ENCODE measurements around the gene ZRANB1.

Gene ZRANB1

DNA sequence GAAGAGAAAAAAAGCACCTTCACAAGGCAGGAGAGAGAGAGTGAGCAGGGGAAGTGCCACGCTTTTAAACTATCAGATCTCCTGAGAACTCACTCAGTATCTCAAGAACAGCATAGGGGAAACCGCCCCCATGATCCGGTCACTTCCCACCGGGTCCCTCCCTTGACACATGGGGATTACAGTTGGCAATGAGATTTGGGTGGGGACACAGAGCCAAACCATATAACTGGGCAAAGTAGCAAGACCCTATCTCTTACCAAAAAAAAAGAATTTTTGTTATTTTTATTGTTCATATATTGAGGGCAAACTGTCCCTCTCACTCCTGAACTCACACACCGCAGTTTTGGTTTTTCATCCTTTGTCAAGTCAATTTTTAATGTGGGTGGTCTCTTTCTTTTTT lies 18.2 kb upstream of the ZRANB1 start:
- DNase-seq: no peak

DNA sequence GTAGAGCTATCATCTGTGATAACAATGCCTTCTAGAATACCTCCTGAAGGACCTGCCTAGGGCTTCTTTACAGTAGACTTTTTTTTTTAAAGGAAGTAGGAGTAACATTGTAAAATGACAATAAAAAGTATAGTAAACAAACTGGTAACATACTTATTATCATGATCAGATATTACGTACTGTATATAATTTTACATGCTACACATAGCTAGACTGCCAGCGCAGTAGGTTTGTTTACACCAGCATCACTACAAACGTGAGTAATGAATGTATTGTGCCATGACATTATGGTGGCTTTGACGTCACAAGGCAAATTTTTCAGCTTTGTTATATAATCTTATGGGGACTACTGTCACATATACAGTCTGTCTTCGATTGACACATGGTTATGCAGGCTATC lies 15.4 kb upstream of the ZRANB1 start:
- no peak for DNase-seq

DNA sequence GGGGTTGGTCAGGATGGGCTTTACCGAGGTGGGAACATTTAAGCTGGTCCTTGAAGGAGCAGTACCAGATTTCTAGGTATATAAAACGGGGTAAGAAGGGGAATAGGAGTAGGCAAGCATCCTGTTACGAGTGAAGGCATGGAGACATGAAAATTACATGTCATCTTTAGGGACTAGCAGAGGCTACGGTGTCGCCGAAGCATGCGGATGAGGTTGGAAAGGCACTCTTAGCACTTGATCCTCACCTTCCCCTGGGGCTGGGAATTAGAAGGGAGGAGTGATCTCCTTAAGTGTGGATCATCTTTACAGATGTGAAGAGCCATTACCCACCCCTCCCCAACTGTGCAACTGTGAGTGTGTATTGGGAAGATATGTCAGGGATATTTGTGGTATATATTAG lies 13.8 kb upstream of the ZRANB1 start:
- DNase-seq: no peak

DNA sequence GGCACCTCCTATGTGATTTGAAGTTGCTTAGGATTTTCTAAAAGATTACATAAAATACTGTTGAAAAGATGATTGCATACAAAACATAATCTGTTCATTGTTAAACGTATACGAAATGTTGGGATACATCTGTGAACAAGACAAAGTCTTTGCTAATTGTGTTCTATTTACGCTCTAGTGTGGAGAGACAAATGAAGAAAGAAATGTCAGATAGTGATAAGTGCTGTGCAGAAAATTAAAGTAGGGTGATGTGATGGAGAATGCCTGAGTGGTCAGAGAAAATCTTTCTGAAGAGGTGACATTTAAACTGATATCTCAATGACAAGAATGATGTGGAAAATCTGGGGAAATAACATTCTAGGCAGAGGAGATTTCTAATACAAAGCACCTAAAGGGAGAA lies 13.4 kb upstream of the ZRANB1 start:
- DNase-seq: no peak

DNA sequence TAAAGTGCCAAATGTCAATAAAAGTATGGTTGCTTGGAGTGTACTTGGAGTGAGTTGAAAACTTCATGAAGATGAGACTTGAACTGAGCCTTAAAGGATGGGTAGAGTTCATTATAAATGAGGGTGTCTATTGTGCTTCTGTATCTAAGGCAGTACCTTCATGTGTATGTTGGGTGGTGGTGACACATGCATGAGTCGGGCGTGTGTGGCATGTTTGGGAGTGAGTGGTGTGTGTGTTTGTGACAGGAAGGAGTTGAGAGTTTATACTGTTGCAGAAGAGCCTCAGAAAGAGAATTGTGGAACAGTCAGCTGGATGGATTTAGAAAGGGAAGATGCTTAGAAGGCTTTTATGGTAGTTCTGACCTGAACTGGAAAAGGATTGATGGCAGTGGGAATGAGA lies 6.0 kb upstream of the ZRANB1 start:
- no peak for DNase-seq

DNA sequence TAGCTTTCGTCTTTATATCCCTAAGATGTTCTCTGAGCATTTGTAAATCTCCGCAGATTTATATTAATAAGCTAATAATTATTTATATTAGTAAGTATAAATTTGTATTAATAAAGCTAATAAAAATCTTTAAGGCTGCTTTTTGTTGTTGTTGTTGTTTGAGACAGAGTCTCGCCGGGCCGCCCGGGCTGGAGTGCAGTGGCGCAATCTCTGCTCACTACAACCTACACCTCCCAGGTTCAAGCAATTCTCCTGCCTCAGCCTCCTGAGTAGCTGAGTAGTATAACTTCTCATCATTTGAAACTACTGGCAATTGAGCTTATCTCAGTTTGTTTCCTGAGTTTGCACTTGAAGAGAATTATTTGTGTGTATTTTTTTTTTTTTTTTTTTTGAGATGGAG lies 5.1 kb upstream of the ZRANB1 start:
- no peak for DNase-seq

DNA sequence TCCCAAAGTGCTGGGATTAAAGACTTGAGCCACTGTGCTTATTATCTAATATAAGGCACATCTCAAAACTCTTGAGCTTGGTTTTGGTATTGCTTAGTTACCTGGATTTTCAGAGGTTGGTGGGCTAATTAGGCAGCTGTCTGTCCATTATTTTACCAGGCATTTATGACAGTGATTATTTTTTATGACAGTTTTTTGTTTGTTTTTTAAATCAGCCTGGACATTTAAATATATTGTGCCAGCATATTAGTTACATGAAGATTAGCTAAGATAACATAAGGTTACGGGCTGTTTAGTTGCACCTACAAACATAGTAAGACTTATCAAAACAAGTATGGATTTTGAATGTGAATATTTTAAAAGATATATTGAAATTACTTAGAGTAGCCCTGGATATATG lies 2.6 kb upstream of the ZRANB1 start:
- DNase-seq: no peak

DNA sequence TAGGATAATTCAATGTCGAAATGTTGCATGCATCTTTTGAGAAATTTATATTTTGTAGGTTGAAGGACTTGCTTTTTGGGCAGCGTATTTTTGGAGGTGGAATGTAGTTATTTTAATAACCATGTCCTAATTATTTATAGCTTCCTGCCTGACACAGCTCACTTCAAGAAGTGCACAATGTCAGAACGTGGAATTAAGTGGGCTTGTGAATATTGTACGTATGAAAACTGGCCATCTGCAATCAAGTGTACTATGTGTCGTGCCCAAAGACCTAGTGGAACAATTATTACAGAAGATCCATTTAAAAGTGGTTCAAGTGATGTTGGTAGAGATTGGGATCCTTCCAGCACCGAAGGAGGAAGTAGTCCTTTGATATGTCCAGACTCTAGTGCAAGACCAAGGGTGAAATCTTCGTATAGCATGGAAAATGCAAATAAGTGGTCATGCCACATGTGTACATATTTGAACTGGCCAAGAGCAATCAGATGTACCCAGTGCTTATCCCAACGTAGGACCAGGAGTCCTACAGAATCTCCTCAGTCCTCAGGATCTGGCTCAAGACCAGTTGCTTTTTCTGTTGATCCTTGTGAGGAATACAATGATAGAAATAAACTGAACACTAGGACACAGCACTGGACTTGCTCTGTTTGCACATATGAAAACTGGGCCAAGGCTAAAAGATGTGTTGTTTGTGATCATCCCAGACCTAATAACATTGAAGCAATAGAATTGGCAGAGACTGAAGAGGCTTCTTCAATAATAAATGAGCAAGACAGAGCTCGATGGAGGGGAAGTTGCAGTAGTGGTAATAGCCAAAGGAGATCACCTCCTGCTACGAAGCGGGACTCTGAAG lies 620 bp downstream of the ZRANB1 start:
- no peak for DNase-seq

DNA sequence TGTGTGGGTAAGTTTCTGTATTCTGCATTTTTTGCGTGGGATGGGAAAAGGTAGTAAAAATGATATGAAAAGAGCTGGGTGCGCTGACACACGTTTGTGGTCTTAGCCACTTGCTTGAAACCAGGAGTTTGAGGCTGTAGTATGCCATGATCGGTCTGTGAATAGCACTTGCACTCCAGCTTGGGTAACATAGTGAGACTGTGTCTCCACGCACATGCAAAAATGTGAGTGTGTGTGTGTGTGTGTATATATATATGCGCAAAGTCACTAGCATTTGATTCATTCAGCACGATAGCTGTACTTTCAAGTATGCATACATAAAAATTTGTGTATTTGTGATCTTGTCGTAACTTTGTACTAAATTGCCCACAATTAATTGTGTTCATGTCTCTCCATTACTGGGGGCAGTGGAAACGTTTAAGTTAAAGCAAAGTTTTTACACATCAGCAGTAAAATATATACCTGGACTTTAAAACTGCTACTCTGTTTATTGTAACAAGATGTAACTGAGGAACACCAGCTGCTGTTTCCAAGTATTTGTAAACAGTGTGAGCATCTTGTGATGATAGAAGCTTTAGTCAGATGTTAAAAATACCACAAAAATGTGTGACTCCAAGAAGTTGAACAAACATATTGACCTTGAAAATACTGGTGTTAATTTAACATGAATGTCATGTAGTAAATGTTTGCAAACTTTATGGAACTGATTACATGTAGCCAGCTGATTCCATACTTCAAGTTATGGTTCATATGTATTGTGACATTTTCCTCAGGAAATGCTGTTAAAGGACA lies 1.6 kb downstream of the ZRANB1 start:
- DNase-seq: no peak

DNA sequence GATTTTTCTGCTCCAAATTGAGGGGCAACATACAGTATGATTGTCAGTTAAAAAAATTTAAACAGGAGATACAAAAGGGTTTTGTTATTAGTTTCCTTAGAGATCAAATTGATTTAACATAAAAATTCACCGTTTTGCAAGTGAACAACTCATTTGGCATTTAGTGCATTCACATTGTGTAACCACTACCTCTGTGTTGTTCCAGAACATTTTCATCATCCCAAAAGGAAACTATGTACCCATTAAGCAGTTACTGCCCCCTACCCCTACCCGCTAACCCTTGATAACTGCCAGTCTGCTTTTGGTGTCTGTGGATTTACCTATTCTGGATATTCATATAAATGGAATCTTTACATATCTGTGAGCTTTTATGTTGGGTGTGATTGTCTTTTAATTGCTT lies 3.1 kb downstream of the ZRANB1 start:
- DNase-seq: no peak

DNA sequence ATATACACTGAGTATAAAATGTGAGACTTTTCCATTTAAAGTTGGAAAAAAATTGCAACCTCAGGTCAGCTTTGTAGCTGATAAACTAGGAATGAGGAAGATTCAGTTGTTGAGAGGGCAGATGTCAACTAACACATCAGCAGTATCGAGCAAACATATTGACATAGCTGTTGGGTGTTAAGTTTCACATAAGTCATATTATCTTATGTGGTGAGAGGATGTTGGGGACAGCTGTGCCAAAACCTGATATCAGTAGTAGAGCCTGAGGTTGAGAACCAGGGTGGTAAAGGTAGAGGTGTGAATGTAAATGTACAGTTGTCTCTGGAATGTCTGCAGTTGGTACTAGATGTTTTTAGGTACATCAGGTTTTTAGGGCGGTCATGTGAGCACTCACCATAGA lies 5.0 kb downstream of the ZRANB1 start:
- DNase-seq: no peak

DNA sequence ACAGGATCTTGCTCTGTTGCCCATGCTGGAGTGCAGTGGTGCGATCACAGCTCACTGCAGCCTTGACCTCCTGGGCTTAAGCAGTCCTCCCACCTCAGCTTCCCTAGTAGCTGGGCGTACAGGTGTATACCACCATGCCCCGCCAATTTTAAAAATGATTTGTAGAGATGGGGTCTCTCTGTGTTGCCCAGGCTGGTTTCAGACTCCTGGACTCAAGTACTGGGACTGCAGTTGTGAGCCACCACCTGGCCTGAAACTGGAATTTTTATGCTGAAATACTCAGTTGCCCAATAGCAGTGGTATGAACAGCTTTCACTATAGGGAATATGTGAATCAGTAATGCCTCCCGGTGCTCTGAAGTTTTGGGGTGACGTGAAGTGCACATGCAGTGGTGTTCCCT lies 7.6 kb downstream of the ZRANB1 start:
- DNase-seq: no peak

DNA sequence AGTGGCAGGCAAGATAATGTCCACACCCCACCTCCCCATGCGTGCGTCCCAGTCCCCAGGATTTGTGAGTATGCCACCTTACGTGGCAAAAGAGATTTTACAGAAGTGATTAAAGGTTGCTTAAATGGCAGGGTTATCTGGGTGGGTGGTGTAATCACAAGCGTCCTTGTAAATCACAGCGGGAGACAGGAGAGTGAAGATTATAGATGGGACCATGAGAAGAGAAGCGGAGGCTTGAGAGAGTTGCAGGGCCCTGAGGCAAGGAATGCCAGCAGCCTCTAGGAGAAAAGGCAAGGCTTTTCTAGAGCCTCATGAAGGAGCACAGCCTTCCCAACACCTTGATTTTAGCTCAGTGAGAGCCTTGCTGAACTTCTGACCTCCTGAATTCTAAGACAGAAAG lies 10.2 kb downstream of the ZRANB1 start:
- no peak for DNase-seq

DNA sequence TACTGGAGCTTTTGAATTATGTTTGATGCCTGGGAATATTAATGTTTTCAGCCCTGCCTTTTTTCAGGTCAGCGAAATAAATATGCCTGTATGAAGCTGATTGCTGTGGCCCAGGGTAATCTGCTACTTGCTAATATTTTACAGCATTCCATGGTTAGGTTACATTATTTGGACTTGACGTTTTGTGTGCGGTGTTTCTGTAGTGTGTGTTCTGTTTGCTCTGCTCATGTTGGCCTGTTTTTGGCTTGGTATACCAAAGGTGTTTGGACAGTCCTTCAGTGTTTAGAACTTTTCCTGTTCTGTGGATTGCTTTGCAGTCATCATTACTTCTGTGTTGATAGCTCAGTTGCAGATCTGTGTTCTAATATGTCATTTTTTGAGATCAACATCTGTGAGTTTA lies 11.5 kb downstream of the ZRANB1 start:
- DNase-seq: no peak

DNA sequence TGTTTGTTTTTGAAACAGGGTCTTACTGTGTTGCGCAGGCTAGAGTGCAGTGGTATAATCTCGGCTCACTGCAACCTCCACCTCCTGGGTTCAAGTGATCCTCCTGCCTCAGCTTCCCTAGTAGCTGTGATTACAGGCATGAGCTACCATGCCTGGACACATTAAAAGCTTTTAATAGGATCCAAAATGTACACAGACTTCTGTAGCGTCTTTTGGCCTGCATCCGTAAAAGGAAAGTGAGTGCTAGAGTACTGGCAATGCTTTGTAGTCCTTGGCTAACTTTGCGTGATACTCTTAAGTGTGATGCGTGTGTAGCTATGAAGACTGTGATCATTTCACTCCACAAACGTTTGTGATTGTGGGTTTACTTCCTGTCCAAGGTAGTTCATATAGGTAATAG lies 13.3 kb downstream of the ZRANB1 start:
- no peak for DNase-seq

DNA sequence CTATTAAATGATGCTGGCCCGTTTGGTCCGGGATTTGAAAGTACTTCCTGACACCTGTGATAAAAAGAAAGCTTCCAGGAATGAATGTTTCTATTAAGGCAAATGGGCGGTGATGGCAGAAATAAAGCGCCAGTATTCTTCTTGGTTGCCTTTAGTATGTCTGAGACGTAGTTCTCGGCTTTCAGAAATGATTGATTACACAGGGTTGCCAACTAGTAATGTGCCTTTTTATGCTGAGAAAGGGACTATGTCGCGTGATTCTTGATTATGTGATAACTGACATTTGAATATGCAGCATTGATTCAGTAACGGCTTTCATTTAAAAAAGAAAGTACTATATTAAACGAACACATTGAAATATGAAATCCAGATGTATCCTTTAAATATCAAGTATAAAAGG lies 13.9 kb downstream of the ZRANB1 start:
- DNase-seq: no peak

DNA sequence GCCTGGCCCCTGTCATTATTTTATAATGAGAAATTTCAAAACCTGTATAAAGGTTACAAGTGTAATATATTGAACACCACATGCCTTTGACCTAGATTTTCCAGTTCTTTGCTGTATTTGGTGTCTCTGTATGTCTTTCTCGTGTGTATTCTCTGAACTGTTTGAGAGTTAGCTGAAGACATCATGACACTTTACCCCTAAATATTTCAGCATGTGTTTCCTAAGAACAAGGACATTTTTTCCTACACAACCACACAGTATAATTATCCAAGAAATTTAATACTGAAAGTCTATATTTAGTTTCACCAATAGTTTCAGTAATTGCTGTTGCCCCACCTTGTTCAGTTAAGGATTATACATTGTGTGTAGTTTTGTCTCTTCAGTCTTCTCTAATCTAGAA lies 14.8 kb downstream of the ZRANB1 start:
- DNase-seq: no peak

DNA sequence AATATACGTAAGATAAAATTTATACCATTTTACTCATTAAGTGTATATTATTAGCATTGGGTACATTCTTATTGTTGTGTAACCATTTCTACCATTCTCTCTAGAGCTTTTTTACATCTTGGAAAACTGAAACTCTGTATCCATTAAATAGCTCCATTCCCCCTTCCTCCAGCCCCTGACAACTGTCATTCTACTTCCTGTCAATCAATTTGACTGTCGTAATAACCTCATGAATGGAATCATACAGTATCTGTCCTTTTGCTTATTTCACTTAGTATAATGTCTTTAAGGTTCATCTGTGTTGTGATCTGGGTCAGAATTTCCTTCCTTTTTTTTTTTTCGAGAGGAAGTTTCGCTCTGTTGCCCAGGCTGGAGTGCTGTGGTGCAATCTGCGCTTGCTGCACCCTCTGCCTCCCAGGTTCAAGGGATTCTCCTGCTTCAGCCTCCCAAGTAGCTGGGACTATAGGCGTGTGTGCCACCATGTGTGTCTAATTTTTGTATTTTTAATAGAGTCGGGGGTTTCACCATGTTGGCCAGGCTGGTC lies 15.6 kb downstream of the ZRANB1 start:
- DNase-seq: no peak

DNA sequence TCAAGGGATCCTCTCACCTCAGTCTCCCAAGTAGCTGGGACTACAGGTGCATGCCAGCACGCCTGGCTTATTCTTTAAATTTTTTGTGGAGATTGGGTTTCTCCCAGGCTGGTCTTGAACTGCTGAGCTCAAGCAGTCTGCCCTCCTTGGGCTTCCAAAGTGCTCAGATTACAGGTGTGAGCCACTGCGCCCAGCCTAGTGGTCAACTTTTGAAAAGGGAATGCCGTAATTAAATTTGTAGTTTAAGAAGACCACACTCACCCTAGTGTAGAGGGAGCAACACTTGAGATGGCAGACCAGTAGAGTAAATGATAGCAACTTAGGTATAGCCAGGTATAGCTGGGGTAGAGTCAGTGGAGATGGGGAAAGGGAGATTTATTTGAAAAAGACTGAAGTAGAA lies 17.6 kb downstream of the ZRANB1 start:
- DNase-seq: no peak

DNA sequence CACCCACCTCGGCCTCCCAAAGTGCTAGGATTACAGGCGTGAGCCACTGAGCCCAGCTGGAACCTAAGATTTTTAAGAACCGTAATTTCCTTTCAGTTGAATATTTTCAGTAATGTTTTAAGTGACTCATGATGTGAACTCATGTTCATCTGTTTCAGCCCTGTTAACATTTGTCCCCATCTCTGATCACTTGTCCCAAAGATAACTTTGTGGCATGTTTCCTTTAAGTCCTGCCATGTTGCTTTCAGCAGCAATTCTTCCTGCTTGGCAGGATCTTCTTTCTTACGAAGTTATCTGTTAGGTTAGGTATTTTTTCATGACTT lies 19.3 kb downstream of the ZRANB1 start:
- DNase-seq: no peak

DNA sequence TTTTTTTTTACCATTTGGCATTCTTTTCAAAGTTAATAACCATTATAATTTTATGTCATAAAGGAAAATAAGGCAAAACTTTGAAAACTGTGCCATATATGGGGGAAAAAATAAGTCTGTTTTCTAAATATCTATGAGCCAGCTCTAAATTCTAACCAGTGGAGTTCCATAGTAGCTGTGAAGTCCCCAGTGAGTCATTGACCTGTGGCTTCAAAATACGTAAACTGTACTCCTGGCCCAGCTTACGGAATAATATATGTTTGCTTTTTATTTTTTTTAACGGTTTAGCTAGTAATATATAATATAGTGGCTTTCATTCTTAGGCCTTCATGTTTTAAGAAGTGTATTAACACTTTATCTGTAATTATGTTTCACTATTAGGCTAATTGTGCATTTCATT lies 20.5 kb downstream of the ZRANB1 start:
- no peak for DNase-seq

DNA sequence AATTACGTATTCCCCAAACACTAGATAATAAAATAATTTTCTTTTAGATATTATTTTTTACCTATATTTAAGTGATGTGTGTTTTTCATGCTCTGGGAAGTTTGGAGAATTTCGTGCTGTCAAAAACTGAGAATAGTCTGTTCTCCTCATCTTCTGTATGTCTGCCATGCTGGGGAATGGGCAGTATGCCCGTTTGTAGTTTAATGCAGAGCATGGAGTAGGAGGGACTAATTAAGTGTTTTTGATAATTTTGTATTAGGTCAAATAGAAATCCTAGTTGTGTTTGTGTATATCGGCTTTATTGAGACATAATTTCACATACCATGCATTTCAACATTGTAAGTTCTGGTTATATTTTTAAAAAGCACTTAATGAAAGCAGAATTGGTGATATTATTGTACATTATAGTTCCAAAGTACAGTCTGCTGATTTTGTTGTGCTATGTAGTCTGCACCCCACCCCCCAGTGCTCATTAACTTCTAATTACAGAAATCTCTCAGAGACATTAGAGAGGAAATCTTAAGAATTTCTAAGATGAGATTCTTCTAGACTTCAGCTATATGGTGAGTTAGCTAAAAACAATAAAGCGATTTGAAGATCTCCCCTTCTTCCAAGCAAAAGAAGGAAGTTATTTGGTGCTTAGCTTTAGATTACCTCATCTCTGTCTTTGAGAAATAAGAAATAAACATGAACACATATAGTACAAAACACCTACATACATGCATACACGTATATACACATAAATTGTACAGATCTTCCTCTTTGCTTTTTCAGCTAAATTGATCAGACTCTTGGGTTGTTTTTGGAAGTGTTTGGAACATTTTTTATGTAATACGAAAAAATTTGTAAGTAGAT lies 22.2 kb downstream of the ZRANB1 start:
- DNase-seq: no peak

DNA sequence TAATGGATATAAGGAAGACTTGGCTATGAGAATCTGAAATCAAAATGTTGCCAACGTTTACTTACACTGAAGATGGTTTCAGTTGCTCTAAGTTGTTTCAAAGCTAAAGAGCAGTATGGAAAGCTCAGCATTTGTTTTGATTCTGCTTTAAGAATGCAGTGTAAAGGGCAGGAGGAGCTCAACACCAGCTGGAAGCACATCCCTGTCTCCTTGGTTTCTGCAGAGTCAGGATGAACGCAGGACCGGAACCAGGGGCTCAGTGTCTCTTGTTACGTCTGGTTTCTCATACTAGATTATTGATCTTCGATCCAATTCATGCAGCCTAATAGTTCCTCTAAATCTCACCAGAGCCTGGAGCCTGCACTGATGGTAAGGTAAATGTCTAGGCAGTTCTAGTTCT lies 24.1 kb downstream of the ZRANB1 start:
- no peak for DNase-seq

DNA sequence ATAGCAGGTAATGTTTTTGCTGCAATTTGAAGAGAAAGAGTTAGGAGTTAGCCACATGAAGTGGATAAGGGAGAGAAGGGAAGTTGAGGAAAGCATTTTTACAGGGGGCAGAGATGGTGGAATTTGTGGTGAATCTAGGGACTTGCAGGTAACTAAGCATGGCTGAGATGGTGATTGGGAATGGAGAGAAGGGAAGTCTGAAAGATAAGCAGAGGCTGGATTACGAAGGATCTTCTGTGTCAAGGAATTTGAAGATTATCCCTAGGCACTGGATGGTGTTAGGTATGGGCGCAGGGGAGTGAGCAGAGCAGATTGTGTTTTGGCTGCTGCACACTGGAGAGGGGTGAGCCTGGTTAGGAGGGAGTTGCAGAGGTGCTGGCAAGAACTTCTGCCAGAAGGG lies 25.3 kb downstream of the ZRANB1 start:
- DNase-seq: no peak

Data from DMS 273 treated with DMSO at 0.1 percent for 48 hours (cell line).